Inflammatory macrophage treated with lipopolysaccharide for 4 hours (primary cell): ENCODE results near the gene ETV3.
"Not testable (repeated sequence)": the region's sequence is repeated elsewhere in the genome, so short reads cannot be mapped to it uniquely, and the experiment has no call there.

ENCODE experiments used
- DNase-seq: peaks from one replicate; pipeline ENCODE4 v3.0.0-alpha.2; 2020

The ETV3 gene

DNA sequence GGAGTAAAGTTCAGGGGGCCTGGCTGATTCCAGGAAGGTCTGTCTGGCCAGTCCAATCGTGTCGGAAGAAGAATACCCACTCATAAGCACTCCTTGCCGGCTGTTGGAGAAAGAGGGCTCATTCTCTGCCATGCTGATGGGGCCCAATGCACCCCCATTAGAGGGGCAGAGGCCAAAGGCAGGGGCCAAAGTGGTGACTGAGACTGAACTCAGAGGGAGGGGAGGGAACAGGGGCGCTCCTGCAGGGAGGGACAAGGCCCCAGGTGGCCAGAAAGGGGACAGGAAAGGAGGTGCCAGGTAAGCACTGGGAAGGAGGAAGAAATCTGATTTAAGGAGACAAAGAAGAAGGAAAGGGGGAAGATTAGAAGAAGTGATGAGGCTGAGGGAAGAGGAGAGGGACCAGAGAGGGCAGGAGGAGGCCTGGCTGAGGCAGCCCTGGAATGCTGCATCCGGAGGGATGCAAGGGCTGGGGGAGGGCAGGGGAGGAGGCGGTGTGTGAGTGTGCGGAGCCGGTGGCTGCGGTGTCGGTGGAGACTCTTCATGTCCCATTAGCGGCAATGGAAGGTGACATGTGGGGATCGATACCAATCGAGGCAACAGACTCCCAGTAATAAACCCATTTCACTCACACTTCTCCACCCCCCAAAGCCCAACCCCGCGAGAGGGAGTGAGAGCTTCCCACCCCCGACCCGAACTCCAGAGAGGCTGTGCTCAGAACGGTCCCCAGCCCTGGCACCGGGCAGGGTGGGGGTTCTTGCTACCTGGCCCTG is 26.6 kb downstream of the ETV3 start:
- DNase-seq: no peak

DNA sequence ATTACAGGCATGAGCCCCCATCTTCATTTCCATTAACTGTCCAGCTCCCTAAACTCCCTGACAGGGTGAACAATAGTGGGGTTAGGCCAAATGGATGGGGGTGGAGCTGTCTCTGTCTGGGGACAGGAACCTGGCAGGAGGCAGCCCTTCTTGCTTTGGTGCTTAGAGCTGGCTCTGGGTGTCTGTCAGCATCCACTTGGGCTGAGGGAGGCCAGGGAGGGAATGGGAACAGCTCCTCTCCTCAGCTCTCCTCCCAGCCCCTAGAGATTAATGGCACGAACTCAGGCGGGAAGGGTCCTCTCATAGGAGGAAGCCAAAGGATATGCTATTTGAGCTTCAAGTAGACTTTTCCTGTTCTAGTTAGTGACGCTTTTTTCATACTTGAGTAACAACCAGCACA is 27.5 kb downstream of the ETV3 start:
- no peak for DNase-seq

DNA sequence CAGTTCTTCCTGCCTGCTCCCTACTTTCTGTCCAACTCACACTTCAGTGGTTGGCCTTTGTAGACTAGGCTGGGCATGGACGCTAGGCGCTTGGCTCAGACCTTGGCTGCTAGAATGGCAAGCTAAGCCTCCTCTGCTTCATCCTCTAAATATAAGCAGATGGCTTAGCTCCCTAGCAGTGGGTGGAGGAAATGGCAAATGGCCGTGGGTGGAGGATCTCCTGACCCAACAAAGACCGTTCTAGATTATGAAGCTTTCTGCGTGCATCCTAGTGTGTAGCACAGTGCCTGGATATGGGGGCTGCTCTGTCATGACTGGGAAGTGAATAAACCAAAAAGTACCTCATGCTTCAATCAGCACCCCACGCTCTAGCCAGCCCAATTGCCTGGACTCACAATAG is 28.2 kb downstream of the ETV3 start:
- peak; percentile 89 for DNase-seq

DNA sequence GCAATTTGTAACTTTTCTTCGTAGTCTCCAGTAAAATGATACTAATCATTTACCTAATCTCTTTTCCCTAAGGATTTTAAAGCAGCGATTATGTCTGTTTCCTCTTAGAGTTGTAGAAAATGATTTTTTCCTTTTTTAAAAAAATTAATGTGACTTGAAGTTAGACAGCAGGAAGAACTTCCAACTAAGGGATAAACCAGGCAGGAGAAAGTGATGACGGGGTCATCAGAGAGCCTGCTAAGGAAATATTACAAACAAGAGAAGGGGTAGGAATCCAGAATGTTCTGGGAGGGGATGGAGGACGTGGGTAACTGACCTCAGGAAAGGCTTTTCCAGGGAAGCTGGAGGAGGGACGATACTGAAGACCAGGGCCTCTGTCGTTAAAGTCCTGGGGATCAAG is 29.7 kb downstream of the ETV3 start:
- no peak for DNase-seq

DNA sequence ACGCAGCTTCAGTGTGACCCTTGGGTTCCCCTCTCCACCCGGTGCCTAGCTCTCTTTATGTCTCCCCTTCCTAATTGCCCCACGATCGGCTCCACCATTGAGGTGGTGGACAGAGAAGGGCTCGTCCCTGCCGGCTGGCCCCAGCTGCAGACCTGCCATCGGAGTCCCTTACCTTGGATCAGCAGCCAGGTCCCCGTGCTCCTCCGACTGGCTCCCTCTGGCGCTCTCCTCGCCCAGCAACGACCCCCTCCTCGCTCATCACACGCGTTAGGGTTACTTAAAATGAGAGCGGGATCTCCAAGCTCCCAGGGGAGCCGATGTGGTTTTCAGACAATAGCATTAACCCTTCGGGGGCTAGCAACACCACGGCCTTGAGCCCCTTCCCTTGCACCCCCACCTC is 30.5 kb downstream of the ETV3 start:
- no peak for DNase-seq

DNA sequence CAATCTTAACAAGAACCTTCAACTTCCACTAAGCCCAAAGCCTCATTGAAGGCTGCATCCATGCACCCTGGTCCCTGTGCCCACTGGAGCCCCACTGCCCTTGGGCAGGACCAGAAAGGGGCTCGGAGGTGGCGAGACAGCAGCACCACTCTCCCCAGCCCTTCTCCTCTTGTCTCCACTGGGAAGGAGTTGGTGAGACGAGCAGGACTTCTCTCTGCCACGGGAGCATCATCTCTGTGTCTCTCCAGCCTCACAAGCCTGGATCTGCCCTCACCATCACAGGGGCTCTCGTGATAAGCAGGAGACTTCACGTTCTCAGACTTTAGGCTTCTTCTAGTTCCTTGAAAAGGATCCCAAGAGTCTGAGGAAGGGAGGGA is 31.4 kb downstream of the ETV3 start:
- DNase-seq: no peak

DNA sequence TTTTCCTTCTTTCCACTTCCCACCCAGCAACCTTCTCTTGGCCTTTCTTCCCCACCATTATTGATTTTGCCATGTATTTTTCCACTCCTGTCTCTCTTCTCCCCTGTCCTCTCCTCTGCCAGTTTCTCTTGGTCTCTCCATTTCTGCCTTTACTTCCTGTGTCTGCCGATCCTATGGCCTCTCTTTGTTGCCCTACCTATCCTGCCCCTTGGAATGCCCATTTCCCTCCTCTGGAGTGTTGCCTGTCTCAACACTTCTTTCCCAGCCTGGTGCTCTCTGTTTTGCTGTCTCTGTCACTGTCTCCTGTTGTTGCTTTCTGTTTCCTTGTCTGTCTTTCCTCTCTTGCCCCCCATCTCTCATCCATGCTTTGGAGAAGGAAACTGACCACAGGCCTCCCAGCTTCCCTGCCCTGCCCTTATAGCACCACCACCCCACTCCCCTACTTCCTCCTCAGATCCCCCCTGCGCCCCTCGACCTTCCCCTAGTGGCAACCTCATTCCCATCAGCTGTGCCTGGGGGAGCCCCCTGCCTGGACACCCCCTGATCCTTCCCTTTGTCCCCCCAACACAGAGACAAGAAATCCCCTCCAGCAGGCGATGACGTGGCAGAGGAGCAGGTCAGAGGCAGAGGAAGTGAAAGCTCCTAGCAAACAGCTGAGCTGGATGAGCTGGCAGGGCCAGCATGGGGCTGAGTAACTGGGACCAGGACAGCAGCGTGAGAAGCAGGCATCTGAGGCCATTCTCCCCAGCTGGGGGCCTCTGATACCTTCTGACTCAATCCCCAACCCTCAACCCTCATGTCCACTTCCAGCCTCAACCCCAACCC is 32.0 kb downstream of the ETV3 start:
- peak; percentile 98 for DNase-seq

DNA sequence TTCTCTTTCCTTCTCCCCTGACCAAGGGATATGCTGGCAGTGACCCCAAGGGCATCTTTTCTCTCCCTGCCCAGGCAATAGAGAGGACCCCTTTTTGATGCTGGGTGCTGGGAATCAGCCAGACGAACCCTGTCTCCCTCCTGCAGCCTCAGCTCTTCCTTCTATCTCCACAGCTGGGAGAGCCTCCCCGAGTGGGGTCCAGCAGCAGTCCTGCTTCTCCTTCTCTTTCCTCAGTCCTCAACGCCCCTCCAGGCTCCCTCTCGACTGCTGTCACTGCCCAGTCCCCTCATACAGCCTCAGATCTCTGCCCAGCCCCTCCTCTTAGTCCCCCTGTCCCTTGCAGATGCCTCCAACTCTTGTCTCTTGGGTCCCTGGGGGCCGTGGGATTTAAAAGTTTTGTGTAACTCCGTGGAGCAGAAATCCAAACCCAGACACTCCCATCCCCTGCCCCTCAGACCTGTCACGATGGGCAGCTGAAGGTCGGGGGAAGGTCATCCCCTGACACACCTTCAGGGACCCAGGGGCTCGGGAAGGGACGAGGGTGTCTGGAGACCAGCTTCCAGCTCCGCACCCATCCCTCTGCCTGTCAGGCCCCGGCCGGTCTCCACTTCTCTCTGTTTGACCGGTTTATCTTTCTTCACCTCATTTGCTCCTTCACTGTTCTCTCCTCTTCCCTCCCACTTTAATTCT is 32.8 kb downstream of the ETV3 start:
- no peak for DNase-seq

DNA sequence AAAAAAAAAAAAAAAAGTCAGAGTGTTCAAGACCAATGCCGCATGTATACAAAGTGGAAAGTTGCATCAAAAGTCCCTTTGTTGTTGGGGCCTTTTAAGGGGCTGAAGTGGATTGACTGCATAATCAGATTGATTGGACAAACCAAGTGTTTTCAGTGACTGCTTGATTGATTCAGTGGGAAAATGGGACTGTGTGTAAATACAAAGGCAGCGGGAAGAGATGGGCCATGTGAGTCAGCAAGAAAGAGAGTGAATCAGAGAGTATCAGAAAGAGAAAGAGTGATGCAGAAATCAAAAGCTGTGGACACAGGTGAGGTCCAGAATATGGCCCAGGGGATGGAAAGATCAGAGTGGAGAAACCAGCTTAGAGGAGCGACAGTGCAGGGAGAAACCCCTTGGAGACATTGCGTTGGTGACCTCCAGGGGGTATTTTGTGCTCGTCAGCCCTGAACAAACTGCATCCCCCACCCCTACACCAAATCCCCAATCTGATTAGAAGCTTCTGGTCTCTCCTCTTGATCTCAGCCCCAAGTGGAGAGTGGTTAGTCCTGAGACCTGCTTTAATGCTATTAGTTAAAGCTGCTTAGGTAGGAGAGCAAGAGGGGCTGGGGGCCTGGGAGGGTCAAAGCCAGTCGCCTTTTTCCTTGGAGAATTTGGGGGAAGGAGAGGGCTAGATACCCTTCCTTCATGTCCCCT is 33.4 kb downstream of the ETV3 start:
- DNase-seq: no peak

DNA sequence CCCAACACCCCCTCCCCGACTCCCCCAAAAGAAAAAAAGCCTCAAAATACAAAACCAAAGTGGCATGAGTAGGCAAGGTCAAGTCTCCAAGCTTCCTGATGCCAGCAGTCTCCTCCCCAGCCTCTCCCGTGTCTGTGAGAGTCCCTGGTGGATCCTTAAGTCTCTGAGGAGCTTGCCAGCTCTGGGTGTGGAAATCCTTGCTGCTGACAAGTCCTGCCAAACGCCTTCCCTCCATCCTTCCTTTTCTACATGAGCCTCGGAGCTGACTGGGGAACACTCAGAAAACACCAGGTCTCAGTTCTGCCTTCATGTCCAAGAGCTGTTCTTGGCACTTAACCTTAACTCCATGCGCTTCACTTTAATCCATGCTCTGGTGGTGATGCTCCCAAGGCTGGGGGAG is 34.9 kb downstream of the ETV3 start:
- DNase-seq: no peak

DNA sequence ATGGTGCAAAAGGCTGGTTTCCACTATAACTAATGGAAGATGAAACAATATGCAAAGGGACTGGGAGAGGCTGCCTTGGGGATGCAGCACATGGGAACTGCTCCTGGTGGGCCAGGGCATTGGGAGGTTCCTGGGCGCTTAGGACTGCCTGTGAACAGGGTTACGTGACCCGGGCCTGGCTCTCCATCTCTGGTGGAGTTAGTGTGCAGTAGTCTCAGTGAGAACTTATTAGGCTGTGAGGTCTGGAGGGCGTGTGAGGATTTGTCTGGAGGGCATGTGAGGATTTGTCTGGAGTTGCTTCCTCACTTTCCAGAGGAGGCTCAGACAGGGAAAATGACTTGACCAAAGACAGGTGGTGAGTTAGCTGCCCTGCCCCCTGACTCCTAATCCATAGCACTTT is 37.0 kb downstream of the ETV3 start:
- no peak for DNase-seq

DNA sequence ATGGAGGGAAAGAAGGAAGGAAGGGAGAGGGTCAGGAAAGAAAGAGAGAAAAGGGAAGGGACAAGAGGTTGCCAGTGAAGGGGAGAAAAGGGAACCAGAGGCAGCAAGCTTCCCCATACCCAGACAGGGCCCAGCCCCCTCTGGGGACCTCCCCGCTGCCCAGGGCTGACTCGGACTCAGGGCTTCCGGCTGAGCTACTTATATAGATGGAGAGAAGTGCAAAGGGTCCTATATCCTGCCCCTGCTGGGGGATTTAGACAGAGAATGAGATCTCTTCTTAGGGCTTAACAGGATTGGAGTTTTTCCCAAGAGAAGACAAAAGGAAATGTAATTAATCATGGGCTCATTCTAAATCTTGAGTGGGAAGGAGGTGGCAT is 38.6 kb downstream of the ETV3 start, which contains the start of gene ETV3L:
Gene ETV3L, minus strand, starts transcription at position 176 of the 377 bp plus-strand sequence. CDS start 285 bp downstream, outside the sequence.
- peak; percentile 76 for DNase-seq

DNA sequence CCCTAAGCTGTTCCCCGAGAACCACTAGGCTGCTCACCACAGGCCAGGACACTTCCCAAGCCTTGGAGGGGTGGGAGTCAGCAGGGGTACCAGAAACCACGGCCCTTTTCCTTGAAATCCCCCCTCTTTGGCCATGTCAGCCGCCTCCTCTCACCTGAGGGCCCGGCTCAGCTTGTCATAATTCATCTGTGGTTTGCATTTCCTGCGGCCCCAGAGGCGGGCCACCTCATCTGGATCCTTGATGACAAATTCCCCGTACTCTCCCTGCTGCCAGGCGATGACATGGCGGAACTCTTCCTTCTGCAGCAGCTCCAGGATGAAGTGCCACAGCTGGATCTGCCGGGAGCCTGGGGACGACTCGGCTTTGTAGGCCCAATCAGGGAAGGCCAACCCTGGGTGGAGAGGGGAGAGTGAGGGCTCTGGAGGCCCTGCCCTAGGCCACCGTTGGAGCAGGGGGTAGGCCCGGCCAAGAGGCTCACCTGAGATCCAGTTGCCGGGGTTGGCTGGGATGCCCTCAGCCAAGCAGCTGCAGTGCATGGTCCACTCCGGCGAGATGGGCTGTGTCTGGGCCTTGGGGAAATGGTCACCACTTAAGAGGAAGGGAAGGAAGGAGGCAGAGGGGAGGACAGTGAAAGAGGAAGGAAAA is 39.1 kb downstream of the ETV3 start:
- DNase-seq: not testable (repeated sequence)

DNA sequence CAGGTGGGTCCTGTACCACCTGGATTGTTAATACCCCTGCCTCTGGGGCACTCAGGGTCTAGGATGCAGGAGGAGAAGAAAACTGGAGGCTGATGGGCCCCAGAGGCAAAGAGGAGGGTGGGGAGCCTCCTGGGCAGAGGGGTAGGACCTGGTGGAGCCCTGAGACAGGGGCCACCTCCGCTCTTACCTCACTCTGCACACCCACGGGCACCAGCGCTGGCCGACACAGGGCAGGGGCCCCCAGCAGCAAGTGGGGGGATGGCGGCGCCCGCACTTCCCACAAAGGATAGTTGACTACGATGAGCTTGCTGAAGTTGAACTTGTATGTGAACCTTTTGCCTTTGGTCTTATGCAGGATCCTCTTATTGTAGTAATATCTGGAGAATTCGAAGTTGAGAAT is 39.7 kb downstream of the ETV3 start:
- no peak for DNase-seq

DNA sequence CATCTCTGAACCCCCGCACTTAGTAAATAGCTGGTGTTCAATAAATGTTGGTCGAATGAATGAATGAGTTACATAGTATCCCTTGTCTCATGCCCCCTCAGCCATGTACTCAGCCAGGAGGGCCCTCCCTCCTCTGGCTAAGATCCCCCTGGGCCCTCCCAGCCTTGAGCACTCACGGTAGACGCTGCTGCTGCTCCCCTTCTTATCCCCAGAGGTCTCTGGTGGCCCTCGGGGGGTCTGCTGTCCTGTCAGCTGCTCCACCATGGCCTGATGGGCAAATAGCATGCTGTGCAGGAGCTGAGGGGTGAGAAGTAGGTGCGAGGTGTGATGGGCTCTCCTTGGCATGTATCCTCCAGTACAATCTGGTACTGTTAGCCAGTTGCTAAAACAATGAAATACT is 40.5 kb downstream of the ETV3 start:
- no peak for DNase-seq

DNA sequence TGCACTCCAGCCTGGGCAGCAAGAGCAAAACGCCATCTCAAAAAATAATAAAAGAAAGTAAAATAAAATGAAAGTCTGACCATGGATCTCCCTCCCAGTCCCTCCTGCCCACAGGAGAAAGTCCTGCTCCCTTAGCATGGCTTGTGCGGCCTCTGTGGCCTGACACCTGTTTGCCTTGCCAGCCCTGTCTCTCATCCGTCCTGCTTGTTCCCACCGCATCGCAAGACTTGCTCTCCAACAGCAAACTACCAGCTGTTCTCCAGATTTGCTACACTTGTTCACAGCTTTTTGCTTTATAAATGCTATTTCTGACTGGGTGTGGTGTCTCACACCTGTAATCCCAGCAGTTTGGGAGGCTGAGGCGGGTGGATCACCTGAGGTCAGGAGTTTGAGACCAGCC is 41.3 kb downstream of the ETV3 start:
- DNase-seq: no peak

DNA sequence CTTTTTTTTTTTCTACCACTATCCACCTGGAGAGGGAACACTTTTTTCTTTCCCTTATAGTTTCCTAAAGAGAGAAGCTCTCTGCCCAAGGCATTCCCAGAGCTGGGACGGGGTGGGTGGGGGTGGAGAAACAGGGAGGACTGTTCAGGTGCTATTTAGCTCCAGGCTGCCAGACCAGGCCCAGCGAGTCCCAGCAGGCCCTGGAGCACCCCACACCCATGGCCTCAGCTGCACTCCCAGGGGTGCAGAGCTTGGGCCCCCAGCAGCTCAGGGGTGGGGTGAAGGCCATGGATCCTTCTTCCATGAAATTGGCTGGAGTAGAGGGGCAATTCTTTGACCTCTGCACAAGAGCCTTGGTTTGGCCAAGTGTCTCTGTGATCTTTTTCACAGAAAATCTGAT is 42.6 kb downstream of the ETV3 start:
- no peak for DNase-seq

DNA sequence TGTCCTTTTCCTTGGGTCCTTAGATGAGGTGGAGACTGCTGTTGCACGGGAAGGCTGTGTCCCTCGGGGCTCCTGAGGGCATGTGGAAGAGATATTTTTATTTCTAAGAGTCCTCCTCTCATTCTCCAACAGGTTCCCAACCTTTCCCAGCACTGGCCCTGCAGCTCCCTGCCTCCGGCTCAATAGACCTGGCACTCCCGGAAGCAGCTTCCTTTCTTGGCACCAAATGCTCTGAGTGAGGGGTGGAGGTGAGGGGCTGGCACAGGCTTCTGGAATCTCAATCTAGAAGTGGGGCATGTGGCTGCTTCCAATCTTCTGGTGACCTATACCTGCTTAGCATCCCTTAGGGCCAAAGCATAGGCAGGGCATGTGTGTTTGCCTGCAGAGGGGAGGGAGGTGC is 43.1 kb downstream of the ETV3 start:
- no peak for DNase-seq

DNA sequence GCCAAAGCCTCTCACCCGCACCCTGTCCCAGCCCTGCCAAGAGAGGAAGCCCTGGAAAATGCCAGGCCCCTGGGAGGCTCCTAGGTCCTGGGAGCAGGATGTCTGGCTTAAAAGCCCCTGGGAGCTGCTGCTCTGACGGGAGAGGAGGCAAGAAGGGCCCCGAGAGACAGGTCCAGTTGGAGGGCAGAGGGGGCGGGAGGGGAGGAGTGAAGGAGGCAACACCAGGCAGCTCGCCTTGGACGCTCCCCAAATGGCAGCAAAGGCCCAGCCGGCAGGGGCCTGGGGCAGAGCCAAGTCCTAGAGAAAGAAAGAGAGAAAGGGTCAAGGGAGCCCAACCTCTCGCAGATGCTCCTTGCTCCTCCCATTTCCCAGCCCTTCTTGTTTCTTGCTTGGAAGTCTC is 45.4 kb downstream of the ETV3 start:
- DNase-seq: no peak

DNA sequence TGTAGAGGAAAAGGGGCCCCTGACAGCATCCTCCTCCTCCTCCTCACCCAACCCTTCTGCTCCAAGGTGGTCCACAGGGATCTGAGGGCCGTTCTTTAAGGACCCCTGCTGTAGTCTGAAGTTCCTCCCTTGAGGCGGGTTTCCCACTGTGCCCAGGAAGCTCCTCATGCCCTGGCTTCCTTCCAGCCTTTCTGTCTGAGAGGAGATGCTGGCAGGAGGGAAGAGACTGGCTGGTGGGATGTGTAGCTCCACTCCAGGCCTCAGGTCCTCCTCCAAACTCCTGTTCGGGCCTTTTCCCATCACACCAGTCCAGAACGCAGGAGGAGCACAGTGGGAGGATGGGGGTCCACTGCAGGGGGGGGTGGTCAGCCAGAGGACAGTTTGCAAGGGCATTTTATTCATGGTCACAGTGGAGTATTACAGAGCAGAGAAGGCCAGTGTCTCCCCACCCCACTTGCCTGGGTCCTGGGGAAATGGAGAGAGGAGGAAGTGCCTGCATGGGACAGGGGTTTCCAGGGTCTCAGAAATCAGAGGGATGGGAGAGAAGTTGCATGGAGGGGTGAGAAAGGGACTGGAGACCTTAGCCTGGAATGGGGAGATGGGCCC is 46.4 kb downstream of the ETV3 start:
- DNase-seq: no peak

DNA sequence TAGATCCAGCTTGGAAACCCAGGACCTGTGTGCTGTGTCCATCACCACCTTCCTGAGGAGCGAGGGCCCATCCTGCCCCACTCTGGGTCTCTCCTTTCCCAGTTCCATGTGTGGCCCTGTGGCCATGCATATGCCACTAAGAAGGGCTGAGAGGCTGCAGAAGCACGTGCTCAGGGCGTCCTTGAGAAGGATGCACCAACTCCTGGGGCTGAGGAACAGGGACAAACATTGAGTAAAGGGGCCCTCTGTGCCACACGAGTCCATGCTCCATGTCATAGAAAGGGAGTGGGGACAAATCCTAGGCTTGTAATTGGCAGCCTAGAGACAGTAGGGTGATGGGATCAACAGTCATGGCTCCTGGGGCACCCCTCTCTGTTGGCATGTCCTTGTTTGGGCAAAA is 47.0 kb downstream of the ETV3 start:
- no peak for DNase-seq

DNA sequence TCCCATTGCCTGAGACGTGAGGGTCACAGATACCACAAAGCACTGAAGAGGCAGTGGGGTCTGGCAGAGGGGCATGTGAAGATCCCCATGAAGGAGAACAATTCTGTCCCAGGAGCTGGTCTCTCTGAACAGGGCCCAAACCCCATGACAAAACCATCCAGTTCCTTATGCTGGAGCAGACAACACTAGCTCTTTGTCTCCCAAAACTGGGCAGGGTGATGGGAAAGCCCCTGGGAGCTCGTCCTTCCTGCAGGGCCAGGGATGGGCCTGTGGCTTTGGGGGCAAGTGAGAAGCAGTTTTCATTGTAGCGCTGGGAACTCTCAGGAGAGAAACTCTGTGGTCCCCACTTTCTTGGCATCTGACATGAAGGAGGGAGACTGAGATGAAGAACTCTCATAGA is 47.4 kb downstream of the ETV3 start:
- DNase-seq: no peak
